ENCODE measurements around the gene TBC1D30. TPM values are rescaled to one million over a fixed set of nuclear protein-coding genes. Genes with fewer than 3 reads are reported as not detected.

The TBC1D30 gene
- total RNA-seq, 1 experiment from 2014 or later = 10.8 TPM

DNA sequence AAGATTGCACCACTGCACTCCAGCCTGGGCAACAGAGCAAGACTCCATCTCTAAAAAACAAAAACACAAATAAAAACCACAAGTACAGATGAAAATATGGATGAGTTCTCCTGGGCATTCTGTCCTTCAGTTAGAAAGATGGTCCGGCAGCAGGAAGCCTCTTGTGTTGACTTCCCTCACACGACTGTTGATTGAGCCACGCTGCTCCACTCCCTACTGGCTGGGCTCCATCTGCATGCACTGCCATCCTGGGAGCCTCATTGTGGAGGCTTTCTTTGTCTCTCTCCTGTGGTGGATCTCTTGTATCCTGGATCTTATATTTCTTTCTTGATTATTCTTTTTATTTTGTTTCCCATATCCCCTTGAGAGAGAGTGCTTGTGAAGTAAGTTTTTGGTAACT lies 30.8 kb upstream of the TBC1D30 start:
- H3K27me3 Mint-ChIP-seq (ENCODE audit: insufficient read depth, unreplicated experiment) = no peaks in the 10 kb centered on the region
- no peak overlapping the region for H3K27ac Mint-ChIP-seq (ENCODE audit: unreplicated experiment)
- no peaks in the 10 kb centered on the region for H3K9me3 Mint-ChIP-seq (ENCODE audit: unreplicated experiment)
- Histone ChIP-seq H3K4me1 (peaks cover 37% of the 10 kb centered on the region), H3K27me3 (replicated peaks; ENCODE audit: control insufficient read depth, insufficient read depth, low read length) (no peaks in the 10 kb centered on the region), H3K4me3 (ENCODE audit: low read depth, low read length) (no peak overlapping the region), H3K36me3 (ENCODE audit: control insufficient read depth, insufficient read depth, low read length) (no peaks in the 10 kb centered on the region), H3K9me3 (no peaks in the 10 kb centered on the region)
- TF ChIP-seq CTCF (IDR thresholded peaks at IDR 0.05; ENCODE audit: insufficient read depth in 1 of 2, low read depth in 1 of 2, low read length in 1 of 2, severe bottlenecking in 1 of 2, unreplicated experiment in 1 of 2) = no peak
- ChIA-PET CTCF (no interaction called here), POLR2A (no interaction called here)
- DNase-seq = no peak
- H3K4me1 Mint-ChIP-seq (ENCODE audit: low read depth, unreplicated experiment) = peaks cover 34% of the 10 kb centered on the region
- intact Hi-C loops (cut with micrococcal nuclease; ENCODE audit: unreplicated experiment) = no loop called here
- H3K4me3 Mint-ChIP-seq (ENCODE audit: unreplicated experiment) = no peak overlapping the region
- BruUV-seq (replicated peaks) = no TSS peak
- H3K36me3 Mint-ChIP-seq (ENCODE audit: insufficient read depth, unreplicated experiment) = no peaks in the 10 kb centered on the region

GRCh38 chr12:64794305-64794704 lies 30.1 kb upstream of the TBC1D30 start:
- H3K4me3 Mint-ChIP-seq (ENCODE audit: unreplicated experiment) = no peak overlapping the region
- H3K27me3 Mint-ChIP-seq (ENCODE audit: insufficient read depth, unreplicated experiment) = no peaks in the 10 kb centered on the region
- POLR2A ChIA-PET = no interaction called here
- H3K9me3 Mint-ChIP-seq (ENCODE audit: unreplicated experiment) = no peaks in the 10 kb centered on the region
- Histone ChIP-seq H3K27me3 (replicated peaks; ENCODE audit: control insufficient read depth, insufficient read depth, low read length) (no peaks in the 10 kb centered on the region), H3K36me3 (ENCODE audit: control insufficient read depth, insufficient read depth, low read length) (no peaks in the 10 kb centered on the region), H3K9me3 (no peaks in the 10 kb centered on the region), H3K4me1 (peaks cover 37% of the 10 kb centered on the region), H3K4me3 (ENCODE audit: low read depth, low read length) (no peak overlapping the region)
- DNase-seq = no peak
- peaks cover 34% of the 10 kb centered on the region for H3K4me1 Mint-ChIP-seq (ENCODE audit: low read depth, unreplicated experiment)
- TF ChIP-seq CTCF (IDR thresholded peaks at IDR 0.05; ENCODE audit: insufficient read depth in 1 of 2, low read depth in 1 of 2, low read length in 1 of 2, severe bottlenecking in 1 of 2, unreplicated experiment in 1 of 2) = no peak
- BruUV-seq (replicated peaks) = no TSS peak
- no peaks in the 10 kb centered on the region for H3K36me3 Mint-ChIP-seq (ENCODE audit: insufficient read depth, unreplicated experiment)
- CTCF ChIA-PET = interaction anchor here (0.5 to 0.6 kb wide), 2 partner anchors 28 to 159 kb away, joined by 4 to 7 read pairs; no protein-coding TSS in a partner anchor
- peak overlapping the region; percentile 5 for H3K27ac Mint-ChIP-seq (ENCODE audit: unreplicated experiment)
- intact Hi-C loops (cut with micrococcal nuclease; ENCODE audit: unreplicated experiment) = no loop called here

DNA sequence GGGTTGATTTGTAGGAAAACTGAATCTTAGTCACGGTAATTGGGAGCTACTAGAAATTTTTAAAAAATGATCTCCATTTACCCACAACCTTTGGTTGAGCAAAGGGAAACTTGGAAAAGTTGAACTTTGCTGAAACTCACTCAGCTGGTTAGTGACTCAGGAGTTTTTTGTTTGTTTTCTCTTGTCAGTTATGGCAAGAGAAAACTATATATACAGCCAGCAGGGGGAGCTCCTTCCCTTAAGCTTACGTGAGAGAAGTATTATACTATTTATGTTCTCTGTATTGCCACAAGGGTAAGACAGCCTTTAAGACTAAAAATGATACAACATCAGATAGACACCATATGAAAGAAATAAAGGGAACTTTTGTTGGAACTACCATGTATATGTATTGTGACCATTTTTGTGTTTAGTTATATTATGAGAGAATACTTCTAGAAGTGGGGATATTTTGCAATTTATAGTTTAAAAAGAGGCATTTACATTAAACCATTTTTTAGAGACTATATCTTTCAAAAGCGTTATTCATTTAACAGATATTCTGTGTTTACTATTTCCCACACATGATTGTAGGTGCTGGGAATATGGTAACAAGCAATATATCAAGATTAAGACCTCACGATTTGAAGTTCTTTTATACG lies 28.1 kb upstream of the TBC1D30 start:
- intact Hi-C loops (cut with micrococcal nuclease; ENCODE audit: unreplicated experiment) = loop anchor here (1.0 to 5.0 kb wide), 3 partner anchors 41 to 326 kb away; no protein-coding TSS in a partner anchor
- POLR2A ChIA-PET = interaction anchor here (0.6 to 1.8 kb wide), 3 partner anchors 16 to 373 kb away, joined by 3 to 8 read pairs (median 3); partner anchors contain the start of gene LEMD3
- Histone ChIP-seq H3K4me1 (peaks cover 39% of the 10 kb centered on the region), H3K36me3 (ENCODE audit: control insufficient read depth, insufficient read depth, low read length) (no peaks in the 10 kb centered on the region), H3K9me3 (no peaks in the 10 kb centered on the region), H3K4me3 (ENCODE audit: low read depth, low read length) (no peak overlapping the region), H3K27me3 (replicated peaks; ENCODE audit: control insufficient read depth, insufficient read depth, low read length) (no peaks in the 10 kb centered on the region)
- no peak overlapping the region for H3K4me3 Mint-ChIP-seq (ENCODE audit: unreplicated experiment)
- DNase-seq = peak; percentile 76 to 85
- no peaks in the 10 kb centered on the region for H3K27me3 Mint-ChIP-seq (ENCODE audit: insufficient read depth, unreplicated experiment)
- no peaks in the 10 kb centered on the region for H3K36me3 Mint-ChIP-seq (ENCODE audit: insufficient read depth, unreplicated experiment)
- no peak overlapping the region for H3K27ac Mint-ChIP-seq (ENCODE audit: unreplicated experiment)
- CTCF ChIA-PET = interaction anchor here (0.6 to 1.8 kb wide), 10 partner anchors 14 to 310 kb away, joined by 3 to 19 read pairs (median 4); no protein-coding TSS in a partner anchor
- TF ChIP-seq CTCF (IDR thresholded peaks at IDR 0.05; ENCODE audit: insufficient read depth in 1 of 2, low read depth in 1 of 2, low read length in 1 of 2, severe bottlenecking in 1 of 2, unreplicated experiment in 1 of 2) = peak; percentile 62 to 76
- no peaks in the 10 kb centered on the region for H3K9me3 Mint-ChIP-seq (ENCODE audit: unreplicated experiment)
- peaks cover 45% of the 10 kb centered on the region for H3K4me1 Mint-ChIP-seq (ENCODE audit: low read depth, unreplicated experiment)
- no TSS peak for BruUV-seq (replicated peaks)

All from Caco-2 (cell line).